AG10803 (cell line): ENCODE data around the gene PLA2G4B.

Experiments used
- DNase-seq: peaks from one replicate; pipeline ENCODE4 v3.0.0; 2010; ENCODE audit warnings: low read depth
- H3K4me3 ChIP-seq: 2 replicates; pipeline ENCODE4 v1.5.1; 2011; ENCODE audit warnings: mild to moderate bottlenecking, low read length, control low read depth
- TF ChIP-seq, protein P1 (sequence below): conservative IDR thresholded peaks from 2 replicates; pipeline ENCODE4 v1.5.1; 2011; ENCODE audit warnings: mild to moderate bottlenecking, low read length, control low read depth, inconsistent platforms

PLA2G4B gene

DNA sequence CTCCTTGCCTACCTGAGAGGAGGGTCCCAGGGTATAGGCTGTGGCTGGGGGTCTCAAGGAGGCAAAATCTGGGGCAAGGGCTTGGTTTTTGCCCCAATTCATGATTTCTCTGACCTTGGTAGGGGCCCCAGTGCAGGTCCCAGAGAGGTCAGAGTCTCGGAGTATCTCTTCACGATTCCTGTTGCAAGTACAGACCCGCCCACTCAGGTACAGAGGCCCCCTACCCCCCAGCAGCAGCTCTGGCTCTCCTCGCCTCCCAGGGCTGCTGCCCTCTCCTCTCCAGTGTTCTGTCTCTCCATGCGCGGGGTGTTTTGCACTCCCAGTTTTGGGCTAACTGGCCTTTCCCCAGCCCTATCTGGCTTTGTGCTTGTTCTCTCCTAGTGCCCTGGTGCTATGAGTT lies 16.2 kb upstream of the PLA2G4B start:
- TF ChIP-seq, protein P1, sequence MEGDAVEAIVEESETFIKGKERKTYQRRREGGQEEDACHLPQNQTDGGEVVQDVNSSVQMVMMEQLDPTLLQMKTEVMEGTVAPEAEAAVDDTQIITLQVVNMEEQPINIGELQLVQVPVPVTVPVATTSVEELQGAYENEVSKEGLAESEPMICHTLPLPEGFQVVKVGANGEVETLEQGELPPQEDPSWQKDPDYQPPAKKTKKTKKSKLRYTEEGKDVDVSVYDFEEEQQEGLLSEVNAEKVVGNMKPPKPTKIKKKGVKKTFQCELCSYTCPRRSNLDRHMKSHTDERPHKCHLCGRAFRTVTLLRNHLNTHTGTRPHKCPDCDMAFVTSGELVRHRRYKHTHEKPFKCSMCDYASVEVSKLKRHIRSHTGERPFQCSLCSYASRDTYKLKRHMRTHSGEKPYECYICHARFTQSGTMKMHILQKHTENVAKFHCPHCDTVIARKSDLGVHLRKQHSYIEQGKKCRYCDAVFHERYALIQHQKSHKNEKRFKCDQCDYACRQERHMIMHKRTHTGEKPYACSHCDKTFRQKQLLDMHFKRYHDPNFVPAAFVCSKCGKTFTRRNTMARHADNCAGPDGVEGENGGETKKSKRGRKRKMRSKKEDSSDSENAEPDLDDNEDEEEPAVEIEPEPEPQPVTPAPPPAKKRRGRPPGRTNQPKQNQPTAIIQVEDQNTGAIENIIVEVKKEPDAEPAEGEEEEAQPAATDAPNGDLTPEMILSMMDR, result no peak
- DNase-seq, result no peak
- no peak overlapping the region for H3K4me3 ChIP-seq

DNA sequence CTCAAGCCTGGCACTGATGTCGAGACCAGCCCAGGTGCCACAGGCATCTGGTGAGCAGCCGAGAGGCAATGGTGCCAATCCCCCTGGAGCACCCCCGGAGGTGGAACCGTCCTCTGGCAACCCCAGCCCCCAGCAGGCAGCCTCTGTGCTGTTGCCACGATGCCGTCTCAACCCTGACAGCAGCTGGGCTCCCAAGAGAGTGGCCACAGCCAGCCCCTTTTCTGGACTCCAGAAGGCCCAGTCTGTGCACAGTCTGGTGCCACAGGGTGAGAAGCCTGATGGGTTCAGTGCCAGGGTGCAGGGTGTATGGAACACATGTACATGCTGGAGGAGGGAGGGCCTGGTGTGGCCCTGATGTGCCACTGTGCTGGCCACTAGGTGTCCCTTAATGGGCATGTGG lies 15.7 kb upstream of the PLA2G4B start:
- H3K4me3 ChIP-seq, result no peak overlapping the region
- TF ChIP-seq, protein P1, result no peak
- DNase-seq, result no peak

- H3K4me3 ChIP-seq, result no peak overlapping the region
- DNase-seq, result no peak
- TF ChIP-seq, protein P1, result no peak
Observed at GRCh38 chr15:41823502-41823901, 15.1 kb upstream of the PLA2G4B start.

DNA sequence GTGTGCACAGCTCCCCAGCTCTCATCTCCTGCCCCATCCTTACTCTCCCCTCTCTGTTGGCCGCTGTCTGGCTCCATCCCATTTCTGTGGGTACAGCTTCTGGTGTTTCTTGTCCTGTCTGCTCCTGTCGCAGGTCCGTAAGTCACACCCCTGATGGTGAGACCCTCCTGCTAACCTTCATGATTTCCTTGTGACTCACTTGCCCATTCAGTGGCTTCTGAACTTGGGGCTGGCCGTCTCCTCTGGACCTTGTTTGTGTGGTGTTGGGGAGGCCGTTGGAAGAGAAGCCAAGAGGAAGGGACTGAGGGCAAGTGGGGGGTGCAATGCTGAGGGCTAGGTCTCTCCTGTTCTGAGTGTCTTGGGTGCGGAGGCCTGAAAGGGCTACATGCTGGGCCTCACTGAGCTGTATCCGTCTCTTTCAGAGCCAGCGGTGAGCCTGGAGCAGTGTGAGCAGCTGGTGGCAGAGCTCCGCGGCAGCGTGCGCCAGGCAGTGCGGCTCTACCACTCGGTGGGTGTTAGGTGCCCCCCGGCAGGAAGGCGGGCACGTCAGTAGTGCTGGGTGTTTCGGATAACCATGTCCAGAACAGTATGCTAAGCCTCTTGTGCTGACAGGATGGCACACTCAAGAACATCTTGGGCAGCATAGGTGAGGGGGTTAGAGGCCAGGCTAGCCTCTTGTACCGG lies 14.4 kb upstream of the PLA2G4B start:
- no peak overlapping the region for H3K4me3 ChIP-seq
- TF ChIP-seq, protein P1, result no peak
- no peak for DNase-seq

DNA sequence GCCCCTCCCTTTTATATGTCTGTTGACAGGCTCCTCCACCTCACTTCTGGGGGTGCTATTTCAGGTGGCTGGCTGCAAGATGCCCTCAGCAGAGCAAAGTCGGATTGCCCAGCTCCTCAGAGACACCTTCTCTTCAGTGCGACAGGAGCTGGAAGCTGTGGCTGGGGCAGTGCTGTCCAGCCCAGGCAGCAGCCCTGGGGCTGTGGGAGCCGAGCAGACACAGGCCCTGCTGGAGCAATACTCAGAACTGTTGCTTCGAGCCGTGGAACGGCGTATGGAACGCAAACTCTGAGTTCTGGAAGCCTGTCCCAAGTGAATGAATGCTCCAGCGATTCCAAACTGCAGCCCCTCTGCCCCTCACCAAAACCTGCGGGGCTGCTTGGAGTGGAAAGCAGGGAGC lies 13.5 kb upstream of the PLA2G4B start:
- TF ChIP-seq, protein P1, result no peak
- no peak overlapping the region for H3K4me3 ChIP-seq
- no peak for DNase-seq

DNA sequence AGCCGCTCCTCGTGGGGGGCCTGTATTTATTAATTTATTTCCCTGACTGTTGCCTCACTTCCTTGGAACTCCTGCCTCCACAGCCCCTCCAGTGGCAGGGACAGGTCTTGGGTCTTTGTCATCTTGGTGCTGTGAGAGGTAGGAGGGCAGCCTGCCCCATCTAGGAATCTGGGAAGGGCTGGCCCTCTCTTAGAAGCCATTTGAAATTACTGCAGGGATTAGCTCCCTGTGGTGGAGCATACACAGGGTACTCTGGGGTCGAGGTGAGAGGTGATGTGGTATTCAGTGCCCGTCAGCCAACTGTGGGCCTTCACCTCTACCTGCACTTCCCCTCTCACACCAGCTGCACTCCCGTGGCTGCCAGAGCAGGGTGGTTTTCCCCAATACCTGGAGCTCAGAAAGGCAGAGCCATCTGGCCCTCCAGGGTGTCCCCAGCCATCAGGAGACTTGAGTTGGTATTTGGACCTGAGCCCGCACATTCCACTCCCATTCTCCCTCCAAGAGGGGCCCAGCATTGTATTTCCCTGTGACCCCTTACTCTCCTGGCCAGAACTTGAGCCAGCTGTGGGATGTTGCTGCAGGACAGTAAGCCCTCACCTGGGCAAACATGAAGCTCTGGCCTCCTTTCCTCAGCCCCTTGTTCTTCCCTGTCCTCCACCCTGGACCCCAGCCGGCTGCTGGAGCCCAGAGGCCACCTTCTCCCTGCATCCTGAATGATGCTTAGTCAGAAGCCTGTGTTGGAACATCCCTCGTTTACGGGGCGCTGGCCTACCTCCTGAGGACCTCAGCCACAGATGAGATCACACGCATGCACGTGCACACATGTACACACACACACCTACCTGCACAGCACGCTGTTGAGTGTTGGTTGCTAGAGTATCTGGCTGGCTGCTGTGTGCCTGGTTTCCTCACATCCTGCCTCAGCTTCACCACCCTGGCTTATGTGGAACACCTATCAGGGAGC lies 12.8 kb upstream of the PLA2G4B start:
- TF ChIP-seq, protein P1, result no peak
- no peak for DNase-seq
- H3K4me3 ChIP-seq, result no peak overlapping the region
